ENCODE data around the gene LIPH.
A peak's percentile ranks its signal among the peaks of the same experiment; 100 is the strongest.

The LIPH gene

DNA sequence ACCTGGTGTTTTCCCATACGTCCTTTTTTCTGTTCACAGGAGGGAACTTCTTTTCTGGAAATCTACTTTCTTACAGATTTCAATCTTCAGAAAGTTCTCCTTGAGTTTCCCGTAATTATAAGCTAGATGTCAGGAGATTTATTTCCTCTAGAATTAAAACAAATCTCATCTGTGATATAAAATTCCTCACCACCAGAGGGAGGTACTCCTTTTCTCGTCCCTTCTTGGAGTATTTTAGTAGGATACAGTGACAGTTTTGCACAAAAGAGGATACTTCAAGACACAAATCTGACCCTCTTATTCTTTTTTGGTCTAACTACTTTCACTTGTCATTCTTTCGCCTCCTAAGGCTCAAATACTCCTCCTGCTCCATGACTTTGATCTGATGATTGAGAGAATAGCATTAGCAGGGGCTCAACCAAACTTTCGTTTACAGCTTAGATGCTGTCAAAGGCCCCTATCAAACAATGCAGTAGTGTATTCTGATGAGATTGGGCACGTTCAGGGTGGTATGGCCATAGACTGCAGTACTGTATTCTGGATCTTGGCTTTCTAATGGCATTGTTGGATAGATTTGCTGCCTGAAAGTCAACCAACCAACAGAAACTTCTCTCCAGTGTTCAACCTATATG is 91.6 kb downstream of the LIPH start:
- H3K9me3 ChIP-seq = no peaks in the 10 kb centered on the region

GRCh38 chr3:185460309-185460708 is 92.1 kb downstream of the LIPH start:
- H3K36me3 ChIP-seq (replicated peaks) = no peaks in the 10 kb centered on the region
- in situ Hi-C loops (cut with MboI; ENCODE audit: low sequenced_read_pairs) = no loop called here
- H3K9me3 ChIP-seq = no peaks in the 10 kb centered on the region
- no peak overlapping the region for H3K4me3 ChIP-seq
- no peaks in the 10 kb centered on the region for H3K4me1 ChIP-seq
- no peak for DNase-seq (ENCODE audit: low spot score in 2 of 2)
- no peaks in the 10 kb centered on the region for H3K27me3 ChIP-seq (ENCODE audit: low read depth)

More for the DNA sequence above, 91.6 kb downstream of the LIPH start:
- DNase-seq (ENCODE audit: low spot score in 2 of 2) = peak in 1 of 2 experiments; percentile 28
- H3K27me3 ChIP-seq (ENCODE audit: low read depth) = no peaks in the 10 kb centered on the region
- no peak overlapping the region for H3K4me3 ChIP-seq
- in situ Hi-C loops (cut with MboI; ENCODE audit: low sequenced_read_pairs) = no loop called here
- no peaks in the 10 kb centered on the region for H3K36me3 ChIP-seq (replicated peaks)
- no peaks in the 10 kb centered on the region for H3K4me1 ChIP-seq

- in situ Hi-C loops (cut with MboI; ENCODE audit: low sequenced_read_pairs) = no loop called here
- Histone ChIP-seq H3K9me3 (no peaks in the 10 kb centered on the region), H3K4me1 (no peaks in the 10 kb centered on the region), H3K36me3 (replicated peaks) (no peaks in the 10 kb centered on the region), H3K4me3 (no peak overlapping the region), H3K27me3 (ENCODE audit: low read depth) (no peaks in the 10 kb centered on the region)
- no peak for DNase-seq (ENCODE audit: low spot score in 2 of 2)
Measured at GRCh38 chr3:185457376-185457775, 95.0 kb downstream of the LIPH start.
